OCI-LY1 (cell line): ENCODE results near the gene MYBPHL.

ENCODE experiments used
- EZH2 ChIP-seq: fragments of 200-600 bp; sonication (generic), shearing (Covaris generic); IDR thresholded peaks from 2 replicates; pipeline ENCODE4 v1.8.0; 2017; ENCODE audit warnings: borderline replicate concordance, mixed run types, mild to moderate bottlenecking, antibody characterized with exemption, low read length, moderate library complexity, mixed read lengths
- TF ChIP-seq, protein P1 (sequence below): fragments of 200-600 bp; sonication (generic), shearing (Covaris generic); IDR thresholded peaks from 2 replicates; pipeline ENCODE4 v1.5.1; 2017; ENCODE audit warnings: mild to moderate bottlenecking, antibody characterized with exemption, low read length, moderate library complexity, mixed read lengths

DNA sequence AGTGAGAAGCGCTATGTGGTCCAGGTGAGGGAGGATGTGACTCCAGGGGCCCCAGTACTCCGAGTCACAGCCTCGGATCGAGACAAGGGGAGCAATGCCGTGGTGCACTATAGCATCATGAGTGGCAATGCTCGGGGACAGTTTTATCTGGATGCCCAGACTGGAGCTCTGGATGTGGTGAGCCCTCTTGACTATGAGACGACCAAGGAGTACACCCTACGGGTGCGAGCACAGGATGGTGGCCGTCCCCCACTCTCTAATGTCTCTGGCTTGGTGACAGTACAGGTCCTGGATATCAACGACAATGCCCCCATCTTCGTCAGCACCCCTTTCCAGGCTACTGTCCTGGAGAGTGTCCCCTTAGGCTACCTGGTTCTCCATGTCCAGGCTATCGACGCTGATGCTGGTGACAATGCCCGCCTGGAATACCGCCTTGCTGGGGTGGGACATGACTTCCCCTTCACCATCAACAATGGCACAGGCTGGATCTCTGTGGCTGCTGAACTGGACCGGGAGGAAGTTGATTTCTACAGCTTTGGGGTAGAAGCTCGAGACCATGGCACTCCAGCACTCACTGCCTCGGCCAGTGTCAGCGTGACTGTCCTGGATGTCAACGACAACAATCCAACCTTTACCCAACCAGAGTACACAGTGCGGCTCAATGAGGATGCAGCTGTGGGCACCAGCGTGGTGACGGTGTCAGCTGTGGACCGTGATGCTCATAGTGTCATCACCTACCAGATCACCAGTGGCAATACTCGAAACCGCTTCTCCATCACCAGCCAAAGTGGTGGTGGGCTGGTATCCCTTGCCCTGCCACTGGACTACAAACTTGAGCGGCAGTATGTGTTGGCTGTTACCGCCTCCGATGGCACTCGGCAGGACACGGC, 55.3 kb downstream of the MYBPHL start:
- TF ChIP-seq, protein P1, sequence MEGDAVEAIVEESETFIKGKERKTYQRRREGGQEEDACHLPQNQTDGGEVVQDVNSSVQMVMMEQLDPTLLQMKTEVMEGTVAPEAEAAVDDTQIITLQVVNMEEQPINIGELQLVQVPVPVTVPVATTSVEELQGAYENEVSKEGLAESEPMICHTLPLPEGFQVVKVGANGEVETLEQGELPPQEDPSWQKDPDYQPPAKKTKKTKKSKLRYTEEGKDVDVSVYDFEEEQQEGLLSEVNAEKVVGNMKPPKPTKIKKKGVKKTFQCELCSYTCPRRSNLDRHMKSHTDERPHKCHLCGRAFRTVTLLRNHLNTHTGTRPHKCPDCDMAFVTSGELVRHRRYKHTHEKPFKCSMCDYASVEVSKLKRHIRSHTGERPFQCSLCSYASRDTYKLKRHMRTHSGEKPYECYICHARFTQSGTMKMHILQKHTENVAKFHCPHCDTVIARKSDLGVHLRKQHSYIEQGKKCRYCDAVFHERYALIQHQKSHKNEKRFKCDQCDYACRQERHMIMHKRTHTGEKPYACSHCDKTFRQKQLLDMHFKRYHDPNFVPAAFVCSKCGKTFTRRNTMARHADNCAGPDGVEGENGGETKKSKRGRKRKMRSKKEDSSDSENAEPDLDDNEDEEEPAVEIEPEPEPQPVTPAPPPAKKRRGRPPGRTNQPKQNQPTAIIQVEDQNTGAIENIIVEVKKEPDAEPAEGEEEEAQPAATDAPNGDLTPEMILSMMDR: no peak
- TF ChIP-seq EZH2: no peak
